G401 (cell line): ENCODE data around the gene MPI. TPM values are rescaled to one million over a fixed set of nuclear protein-coding genes. Genes with fewer than 3 reads are reported as not detected.
"Not testable (repeated sequence)": the region's sequence is repeated elsewhere in the genome, so short reads cannot be mapped to it uniquely, and the experiment has no call there.

Source experiments
- DNase-seq: peaks from one replicate; pipeline ENCODE4 v3.0.0-alpha.2; 2015; ENCODE audit warnings: low spot score
- in situ Hi-C: cut with HindIII; loops from 2 replicates; pipeline ENCODE4 v1.10.0; 2016; ENCODE audit warnings: low sequenced_read_pairs, mixed read lengths
- total RNA-seq: library from RNA; depleted of rRNA; stranded (reverse); fragments of >200 nt; shearing (Covaris generic); gene quantifications from 2 replicates; pipeline ENCODE4 v1.2.3, GENCODE V29; 2014

MPI gene
- total RNA-seq, 1 experiment from 2014 or later = 81.8 TPM

DNA sequence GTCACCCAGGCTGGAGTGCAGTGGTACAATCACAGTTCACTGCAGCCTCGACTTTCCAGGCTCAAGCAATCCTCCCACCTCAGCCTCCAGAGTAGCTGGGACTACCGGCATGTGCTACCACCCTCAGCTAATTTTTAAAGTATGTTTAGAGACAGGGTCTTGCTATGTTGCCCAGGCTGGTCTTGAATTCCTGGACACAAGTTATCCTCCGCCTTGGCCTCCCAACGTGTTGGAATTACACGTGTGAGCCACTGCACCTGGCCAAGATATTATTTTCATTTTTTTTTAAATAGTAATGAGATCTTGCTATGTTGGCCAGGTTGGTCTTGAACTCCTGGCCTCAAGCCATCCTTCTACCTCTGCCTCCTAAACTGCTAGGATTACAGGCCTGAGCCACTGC lies 4.4 kb upstream of the MPI start:
- no peak for DNase-seq
- in situ Hi-C loops = no loop called here

DNA sequence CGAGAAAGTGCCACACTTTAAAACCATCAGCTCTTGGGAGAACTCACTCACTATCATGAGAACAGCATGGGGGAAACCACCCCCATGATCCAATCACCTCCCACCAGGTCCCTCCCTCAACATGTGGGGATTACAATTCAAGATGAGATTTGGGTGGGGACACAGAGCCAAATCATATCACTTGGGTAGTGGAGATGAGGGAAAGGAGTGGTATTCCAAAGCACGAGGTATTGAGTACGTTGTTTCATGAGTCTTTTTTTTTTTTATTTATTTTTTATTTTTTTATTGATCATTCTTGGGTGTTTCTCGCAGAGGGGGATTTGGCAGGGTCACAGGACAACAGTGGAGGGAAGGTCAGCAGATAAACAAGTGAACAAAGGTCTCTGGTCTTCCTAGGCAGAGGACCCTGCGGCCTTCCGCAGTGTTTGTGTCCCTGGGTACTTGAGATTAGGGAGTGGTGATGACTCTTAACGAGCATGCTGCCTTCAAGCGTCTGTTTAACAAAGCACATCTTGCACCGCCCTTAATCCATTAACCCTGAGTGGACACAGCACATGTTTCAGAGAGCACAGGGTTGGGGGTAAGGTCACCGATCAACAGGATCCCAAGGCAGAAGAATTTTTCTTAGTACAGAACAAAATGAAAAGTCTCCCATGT lies 2.2 kb upstream of the MPI start:
- in situ Hi-C loops, DNase-seq: not testable (repeated sequence)

DNA sequence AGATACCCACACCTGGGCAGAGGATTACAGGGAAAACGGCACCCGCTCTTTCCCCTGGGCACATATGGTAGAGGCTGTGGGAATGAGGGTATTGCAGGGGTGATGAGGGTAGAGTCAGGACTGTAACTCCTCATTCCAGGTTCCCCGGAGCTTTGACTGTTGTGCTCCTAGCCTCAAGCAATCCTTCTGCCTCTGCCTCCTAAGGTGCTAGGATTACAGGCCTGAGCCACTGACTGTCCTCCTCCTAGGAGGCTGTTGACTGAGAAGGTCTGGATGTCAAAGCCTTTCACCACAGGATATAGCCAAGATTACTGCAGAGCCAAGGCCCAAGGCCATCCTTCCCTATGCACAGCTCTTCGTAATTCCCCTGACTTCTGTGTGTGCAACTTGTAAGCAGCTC lies 1.1 kb upstream of the MPI start:
- in situ Hi-C loops = no loop called here
- no peak for DNase-seq

DNA sequence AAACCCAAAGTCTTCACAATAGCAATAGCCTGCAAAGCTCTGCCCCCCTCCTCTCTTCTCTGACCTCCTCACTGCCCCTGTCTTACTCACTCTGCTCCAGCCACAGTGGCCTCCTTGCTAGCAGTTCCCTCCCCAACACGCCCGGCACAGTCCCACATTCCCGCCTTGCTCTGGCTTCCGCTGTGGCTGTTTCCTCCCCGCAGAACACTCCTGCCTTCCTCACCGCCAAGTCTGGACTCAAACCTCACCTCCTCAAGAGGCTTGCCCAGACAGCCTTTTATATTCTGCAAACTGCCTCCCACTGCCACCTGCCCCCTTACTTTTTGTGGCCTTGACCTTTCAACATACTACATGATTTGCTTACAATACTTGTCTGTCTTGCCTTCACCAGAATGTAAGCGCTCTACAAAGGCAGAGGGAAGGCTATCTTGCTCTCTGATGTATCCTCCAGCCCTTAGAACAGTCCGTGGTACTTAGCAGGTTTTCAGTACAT lies 406 bp upstream of the MPI start:
- peak; percentile 76 for DNase-seq
- in situ Hi-C loops = no loop called here

DNA sequence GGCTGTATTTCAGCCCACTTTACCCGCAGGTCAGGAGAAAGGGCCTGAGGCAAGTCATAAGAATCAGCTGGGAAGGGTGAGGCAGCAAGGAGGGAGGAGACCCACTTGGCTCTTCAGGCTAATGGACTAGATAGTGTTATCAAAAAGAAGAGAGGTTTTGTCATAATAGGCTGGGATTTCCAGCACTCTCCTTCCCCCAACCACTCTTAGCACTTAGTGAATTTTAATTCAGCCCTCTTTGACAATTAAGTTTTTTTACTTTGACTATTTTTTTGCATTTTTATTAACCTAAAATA lies 771 bp downstream of the MPI start:
- in situ Hi-C loops = no loop called here
- DNase-seq = no peak

DNA sequence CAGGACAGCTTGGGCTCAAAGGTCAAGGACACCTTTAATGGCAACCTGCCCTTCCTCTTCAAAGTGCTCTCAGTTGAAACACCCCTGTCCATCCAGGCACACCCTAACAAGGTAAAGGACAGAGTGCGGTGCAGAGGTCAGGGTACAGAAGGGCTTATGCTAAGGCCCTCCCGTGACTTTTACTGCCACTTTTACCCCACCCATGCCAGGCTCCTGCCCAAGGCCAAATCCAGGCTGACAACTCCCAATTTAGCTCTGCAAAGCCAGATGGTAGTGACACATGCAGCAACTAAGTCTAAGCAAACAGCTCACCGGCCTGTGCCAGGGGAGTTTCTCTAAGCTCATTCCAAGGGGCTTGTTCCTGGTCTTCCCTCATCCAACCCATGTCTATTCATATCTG lies 1.6 kb downstream of the MPI start:
- no peak for DNase-seq
- in situ Hi-C loops = no loop called here

DNA sequence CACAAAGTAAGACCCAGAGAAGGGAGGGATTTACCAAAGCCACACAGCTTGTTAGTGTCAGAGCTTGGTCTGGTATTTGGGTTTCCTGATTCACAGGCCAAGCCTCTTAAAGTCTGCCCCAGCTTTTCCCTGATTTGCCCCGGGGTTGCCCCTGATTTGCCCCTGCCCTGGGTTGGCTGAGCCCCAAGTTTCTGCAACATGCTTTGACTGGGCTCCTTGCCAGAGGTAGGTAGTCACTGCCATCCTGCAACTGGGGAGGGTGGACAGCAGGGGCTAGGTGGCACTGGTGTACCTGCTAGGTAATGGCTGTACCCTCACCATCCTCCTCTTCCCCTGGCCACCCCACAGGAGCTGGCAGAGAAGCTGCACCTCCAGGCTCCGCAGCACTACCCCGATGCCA lies 2.5 kb downstream of the MPI start:
- no peak for DNase-seq
- in situ Hi-C loops = no loop called here

DNA sequence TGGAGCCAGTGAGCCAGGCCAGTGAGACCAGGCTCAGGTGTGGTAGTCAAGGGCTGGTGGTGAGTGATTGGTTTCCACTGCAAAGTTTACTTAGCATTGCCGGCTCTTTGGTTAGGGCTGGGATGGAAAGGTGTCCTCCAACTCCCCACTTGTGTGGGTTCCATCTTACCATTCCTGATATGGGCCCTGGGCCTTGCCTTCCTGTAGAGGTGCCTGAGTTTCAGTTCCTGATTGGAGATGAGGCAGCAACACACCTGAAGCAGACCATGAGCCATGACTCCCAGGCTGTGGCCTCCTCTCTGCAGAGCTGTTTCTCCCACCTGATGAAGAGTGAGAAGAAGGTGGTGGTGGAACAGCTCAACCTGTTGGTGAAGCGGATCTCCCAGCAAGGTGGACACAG lies 3.1 kb downstream of the MPI start:
- in situ Hi-C loops = no loop called here

DNA sequence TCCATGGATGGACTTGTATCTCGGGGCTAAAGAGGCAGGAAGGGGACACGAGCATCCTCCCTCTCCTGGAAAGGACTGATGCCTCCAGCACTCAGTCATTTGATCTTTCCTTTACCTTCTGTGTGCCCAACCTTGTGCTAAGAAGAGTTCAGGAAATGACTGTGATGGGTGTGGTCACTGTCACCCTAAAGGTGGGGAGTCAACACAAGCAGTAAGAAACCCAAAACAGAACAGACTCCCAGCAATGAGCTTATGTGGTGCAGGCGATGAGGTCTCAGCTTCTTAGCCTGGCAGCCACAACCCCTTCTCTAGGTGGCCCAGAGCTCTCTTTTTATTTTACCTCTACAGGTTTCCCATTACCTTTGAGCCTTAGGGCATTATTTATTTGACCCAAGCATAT lies 3.8 kb downstream of the MPI start:
- no peak for DNase-seq
- in situ Hi-C loops = no loop called here

More for the DNA sequence above, 3.1 kb downstream of the MPI start:
- no peak for DNase-seq

DNA sequence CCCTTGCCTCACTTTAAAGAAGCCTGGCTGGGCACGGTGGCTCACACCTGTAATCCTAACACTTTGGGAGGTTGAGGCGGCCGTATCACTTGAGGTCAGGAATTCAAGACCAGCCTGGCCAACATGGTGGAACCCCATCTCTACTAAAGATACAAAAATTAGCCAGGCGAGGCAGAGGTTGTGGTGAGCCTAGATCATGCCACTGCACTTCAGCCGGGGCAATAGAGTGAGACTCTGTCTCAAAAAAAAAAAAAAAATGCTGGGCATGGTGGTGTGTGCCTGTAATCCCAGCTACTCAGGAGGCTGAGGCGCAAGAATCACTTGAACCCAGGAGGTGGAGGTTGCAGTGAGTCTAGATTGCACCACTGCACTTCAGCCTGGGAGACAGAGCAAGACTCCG lies 4.5 kb downstream of the MPI start:
- in situ Hi-C loops, DNase-seq: not testable (repeated sequence)

DNA sequence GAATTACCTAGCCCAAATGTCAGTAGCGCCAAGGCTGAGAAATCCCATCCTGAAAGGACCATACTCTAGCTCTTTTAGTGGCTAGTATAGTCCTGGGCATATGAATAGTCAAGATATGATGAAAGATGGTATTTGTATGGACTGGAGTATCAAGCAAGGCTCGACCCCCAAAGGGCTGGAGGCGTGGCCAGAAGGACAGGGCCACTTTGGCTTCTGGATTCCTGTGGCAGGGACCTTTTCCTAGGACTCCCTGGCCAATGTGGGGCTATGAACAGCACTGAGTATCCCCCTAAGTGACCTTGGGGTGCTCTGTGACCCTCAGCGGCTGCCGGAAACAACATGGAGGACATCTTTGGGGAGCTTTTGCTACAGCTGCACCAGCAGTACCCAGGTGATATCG lies 6.0 kb downstream of the MPI start:
- DNase-seq = no peak
- in situ Hi-C loops = no loop called here

DNA sequence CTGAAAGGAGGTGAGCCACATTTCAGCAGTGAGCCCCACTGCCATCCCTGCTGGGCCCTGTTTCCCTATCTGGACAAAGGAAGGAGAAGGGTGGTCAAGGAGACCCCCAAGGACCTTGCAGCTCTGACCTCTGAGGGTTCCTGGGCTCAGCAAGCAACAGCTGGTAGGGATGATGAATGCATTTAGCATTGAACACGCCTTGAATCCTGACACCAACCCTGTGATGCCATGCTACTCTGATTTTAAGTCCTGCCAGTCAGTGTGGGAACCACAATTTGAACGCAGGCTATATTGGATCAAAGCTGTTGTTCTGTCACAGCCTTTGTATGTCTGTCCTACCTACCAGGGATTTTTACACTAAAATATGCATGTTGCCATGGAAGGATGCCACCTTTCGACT lies 6.5 kb downstream of the MPI start:
- no peak for DNase-seq
- in situ Hi-C loops = no loop called here

DNA sequence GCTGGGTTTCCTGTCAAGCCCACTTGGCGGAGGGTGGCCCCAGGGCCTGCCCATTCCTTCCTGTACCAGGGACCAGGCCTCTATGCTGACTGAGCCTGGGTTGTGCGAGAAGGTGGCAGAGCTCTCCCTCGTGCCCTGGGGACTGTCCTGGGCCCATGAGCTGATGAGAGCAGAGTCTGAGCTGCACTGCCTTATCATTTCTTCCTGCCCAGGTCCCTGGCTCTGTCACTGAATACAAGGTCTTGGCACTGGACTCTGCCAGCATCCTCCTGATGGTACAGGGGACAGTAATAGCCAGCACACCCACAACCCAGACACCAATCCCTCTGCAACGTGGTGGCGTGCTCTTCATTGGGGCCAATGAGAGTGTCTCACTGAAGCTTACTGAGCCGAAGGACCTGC lies 7.5 kb downstream of the MPI start:
- in situ Hi-C loops = no loop called here
- DNase-seq = peak; percentile 31

DNA sequence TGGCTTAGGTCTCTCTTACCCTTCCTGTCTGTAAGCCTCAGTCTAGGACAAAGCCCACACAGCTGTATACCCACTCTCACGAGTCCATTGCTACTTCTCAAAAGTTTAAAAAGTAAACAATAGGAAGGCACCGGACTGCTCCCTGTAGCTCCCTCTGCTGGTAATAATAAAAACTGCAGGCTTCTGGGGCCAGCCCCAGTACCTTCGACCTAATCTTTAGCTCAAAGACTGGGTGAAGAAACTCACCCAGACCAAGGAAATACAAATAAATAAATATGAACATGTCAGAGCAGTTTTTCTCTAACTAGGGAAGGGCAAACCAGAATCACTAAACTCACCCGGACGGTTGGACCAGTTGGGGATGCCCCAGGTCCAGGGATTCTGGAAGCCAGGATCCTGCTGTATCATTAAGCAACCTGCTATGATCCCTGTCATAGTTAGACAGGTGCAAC lies 11.8 kb downstream of the MPI start:
- in situ Hi-C loops = no loop called here
- peak; percentile 61 for DNase-seq

DNA sequence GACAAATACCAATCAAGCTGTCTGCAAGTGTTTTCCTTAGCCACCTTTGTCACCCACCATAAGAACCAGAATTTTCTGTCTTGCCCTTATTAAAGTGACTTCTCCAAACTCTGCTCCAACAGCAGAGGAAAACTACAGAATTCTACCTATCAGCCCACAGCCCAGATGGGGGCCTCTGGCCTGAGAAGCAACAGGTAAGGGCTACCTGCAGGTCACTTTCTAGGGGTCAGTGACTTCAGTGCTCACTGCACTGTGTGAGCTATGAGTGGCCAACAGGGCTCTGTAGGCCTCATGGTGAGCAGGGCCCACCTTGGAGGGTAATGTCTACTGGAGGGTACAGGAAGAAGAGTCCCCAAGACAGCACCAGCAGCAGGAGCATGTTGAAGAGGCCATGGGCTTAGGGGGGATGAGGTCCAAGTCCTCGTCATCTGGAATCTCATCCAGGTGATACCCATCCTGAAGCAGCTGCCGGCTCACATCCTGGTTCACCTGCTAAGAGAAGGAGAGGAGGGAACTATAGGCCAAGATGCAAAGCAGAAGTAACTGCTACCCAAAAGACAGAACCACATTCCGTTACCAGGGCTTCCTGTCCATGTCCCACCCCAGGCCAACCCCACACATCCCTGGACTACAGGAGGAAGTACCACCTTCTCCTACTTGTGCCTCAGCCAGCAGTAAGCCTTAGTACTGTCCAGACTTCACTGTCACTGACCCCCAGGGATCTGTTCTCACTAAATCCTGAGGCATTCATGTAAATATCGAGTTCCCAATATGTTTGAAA lies 12.6 kb downstream of the MPI start:
- in situ Hi-C loops = no loop called here
- DNase-seq = no peak

DNA sequence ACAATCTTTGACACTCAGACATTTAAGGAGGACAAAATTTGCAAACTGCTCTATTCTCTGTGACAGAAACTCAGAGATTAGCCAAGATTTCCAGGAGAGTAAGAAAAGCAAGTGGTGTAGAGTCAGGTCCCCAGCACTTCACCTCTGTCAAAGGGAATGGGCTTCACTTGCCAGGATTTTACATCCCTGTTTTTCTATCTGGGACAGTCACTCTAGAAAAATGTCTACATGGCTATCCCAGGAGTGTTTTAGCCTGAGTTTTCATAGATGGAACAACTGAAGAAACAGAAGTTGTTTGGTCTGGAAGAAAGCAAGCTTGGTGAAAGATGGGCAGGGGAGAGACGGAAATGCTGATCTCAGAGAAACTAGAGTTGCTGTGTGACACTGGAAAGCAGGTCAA lies 13.8 kb downstream of the MPI start:
- in situ Hi-C loops = no loop called here
- DNase-seq = no peak

DNA sequence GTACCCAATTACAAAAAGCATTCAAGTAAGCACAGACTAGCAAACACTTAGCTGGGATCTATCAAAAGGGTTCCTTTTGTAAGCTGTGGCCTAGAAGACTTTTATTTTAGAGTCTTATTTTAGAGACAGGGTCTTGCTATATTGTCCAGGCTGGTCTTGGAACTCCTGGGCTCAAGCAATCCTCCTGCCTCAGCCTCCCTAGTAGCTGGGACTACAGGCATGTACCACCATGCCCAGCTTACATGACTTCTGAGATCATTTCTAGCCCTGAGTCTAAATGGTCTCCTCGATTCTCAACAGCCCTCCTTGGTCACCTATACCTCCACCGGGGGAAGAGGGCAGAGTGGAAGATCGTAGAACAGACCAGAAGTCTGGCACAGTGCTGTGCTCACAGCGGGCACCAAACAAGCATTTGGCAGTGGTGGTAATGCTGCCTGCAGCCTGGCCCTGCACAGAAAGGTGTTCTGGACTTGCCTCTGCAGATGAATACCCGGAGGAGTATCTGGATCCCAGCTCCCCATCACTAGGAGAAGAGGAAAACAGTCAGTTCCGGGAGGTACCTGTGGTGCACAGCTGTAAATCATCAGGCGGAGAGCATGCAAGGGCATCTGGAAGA lies 14.5 kb downstream of the MPI start:
- DNase-seq = peak; percentile 35
- in situ Hi-C loops = no loop called here

DNA sequence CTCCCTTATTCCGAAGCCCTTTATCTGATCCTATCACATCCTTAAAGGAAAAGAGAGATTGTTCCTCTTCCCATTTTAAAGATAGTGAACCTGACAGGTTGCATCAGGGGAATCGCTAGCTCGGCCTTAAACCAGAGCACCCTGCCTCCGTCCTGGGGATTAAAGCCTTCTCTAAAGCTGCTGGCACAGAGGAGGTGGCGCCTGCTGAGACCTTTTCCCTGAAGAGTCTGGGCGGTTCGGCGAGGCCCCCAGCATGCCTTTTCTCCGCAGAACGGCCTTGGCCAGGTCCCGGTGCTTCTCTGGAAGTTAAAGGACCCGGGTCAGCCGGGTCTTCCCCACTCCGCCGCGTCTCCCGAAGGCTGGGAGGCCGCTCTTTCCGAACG lies 16.2 kb downstream of the MPI start:
- in situ Hi-C loops = no loop called here
- peak; percentile 59 for DNase-seq

DNA sequence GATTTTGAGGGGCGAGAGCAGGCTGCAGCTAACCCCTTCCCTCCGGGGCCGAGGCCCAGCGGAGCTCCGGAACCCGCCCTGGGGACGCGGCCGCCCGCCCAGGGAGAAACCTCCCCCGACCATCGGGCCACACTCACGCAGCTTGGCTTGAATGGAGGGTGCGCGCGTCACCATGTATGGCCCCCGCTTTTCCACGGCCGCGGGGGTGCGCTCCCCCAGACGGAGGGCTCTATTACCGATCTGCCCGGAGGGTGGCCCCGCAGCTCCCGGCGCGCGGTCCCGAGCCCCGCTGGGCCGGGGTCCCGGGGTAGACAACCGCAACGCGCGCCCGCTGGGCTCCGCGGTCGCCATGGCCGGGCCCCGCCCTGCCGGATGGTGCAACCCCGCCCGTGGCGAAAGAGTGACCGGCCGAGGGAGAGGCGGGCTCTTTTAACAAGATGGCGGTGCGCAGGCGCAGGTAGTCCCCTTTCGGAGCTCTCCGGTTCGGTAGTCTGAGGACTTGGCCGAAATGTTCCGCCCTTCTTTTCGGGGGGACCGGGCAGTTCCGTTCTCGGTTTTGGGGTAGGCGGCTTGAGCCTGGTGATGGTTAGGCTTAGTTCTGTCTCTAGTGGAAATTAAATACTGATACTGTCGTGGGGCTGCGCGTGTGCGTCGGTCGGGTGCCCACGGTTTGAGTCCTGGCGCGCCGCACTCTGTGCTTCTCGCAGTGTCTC lies 16.8 kb downstream of the MPI start, which contains the start of gene FAM219B:
TSS of gene FAM219B (minus strand) at position 402 of the 713 bp plus-strand sequence. CDS start at position 351, 51 bp downstream.
- in situ Hi-C loops = no loop called here
- DNase-seq = peak; percentile 95
